Spinal cord (tissue), 10 donors: ENCODE data around the gene TMEM269. TPM values are rescaled to one million over a fixed set of nuclear protein-coding genes. Genes with fewer than 3 reads are reported as not detected.
"Not testable (repeated sequence)": the region's sequence is repeated elsewhere in the genome, so short reads cannot be mapped to it uniquely, and the experiment has no call there.

ENCODE experiments used
- DNase-seq, 6 donors: peaks; one replicate each; pipeline versions ENCODE4 v3.0.0 to v3.0.0-alpha.2; 2013 to 2015; ENCODE audit warnings: low spot score in 6 of 6, low read depth in 4 of 6
- H3K27ac ChIP-seq: one replicate; pipeline ENCODE4 v1.5.1; 2013; ENCODE audit warnings: low read depth, low read length, control low read depth
- H3K27me3 ChIP-seq: one replicate; pipeline ENCODE4 v1.6.1; 2013; ENCODE audit warnings: low read length; ENCODE audit not compliant: control insufficient read depth, insufficient read depth
- H3K36me3 ChIP-seq: one replicate; pipeline ENCODE4 v1.6.1; 2013; ENCODE audit warnings: low read length; ENCODE audit not compliant: control insufficient read depth, insufficient read depth
- H3K4me1 ChIP-seq: one replicate; pipeline ENCODE4 v1.6.1; 2013; ENCODE audit warnings: low read length; ENCODE audit not compliant: control insufficient read depth, insufficient read depth
- H3K4me3 ChIP-seq: one replicate; pipeline ENCODE4 v1.5.1; 2013; ENCODE audit warnings: low read depth, low read length, control low read depth
- H3K9me3 ChIP-seq: one replicate; pipeline ENCODE4 v1.6.1; 2013; ENCODE audit warnings: low read length; ENCODE audit not compliant: control insufficient read depth, insufficient read depth
- WGBS: methylation state at CpG from one replicate; pipeline ENCODE4 v1.1.5; 2013; ENCODE audit warnings: missing lambda C conversion rate; ENCODE audit not compliant: insufficient coverage; 5-methylcytosine and 5-hydroxymethylcytosine counted together
- polyA plus RNA-seq, 2 donors: library from polyadenylated mRNA; unstranded; fragments of 120-200 nt; gene quantifications; one replicate each; pipeline ENCODE4 v1.2.1, GENCODE V29; 2013; ENCODE audit not compliant: insufficient read length in 2 of 2
- total RNA-seq, 2 donors: library from RNA; depleted of rRNA in 1 of 2; stranded (reverse); fragments of 120-200 nt in 1 of 2; fragments of >200 nt in 1 of 2; gene quantifications; one replicate each; pipeline versions ENCODE4 v1.2.3 to v1.2.4, GENCODE V29; 2013 to 2014
- donor health status: healthy.

The TMEM269 gene
- total and polyA plus RNA-seq, 4 donors, result 0.11 to 1.6 (median 0.81) TPM

- Histone ChIP-seq H3K27ac (no peak overlapping the region), H3K4me1 (peaks cover 20% of the 10 kb centered on the region), H3K4me3 (no peak overlapping the region), H3K9me3 (no peaks in the 10 kb centered on the region), H3K27me3 (no peaks in the 10 kb centered on the region), H3K36me3 (peaks cover 4% of the 10 kb centered on the region)
- peak in 1 of 6 donors; percentile 16 for DNase-seq
- WGBS, result 69% methylated on average over 2 of the region's 5 CpGs
Measured at GRCh38 chr1:42786097-42786496, 1.3 kb downstream of the TMEM269 start.

- H3K4me1 ChIP-seq, result peaks cover 20% of the 10 kb centered on the region
- H3K4me3 ChIP-seq, result no peak overlapping the region
- H3K36me3 ChIP-seq, result peaks cover 4% of the 10 kb centered on the region
- DNase-seq, result no peak
- 100% methylated on average over 1 of the region's 1 CpG for WGBS
- no peaks in the 10 kb centered on the region for H3K9me3 ChIP-seq
- H3K27ac ChIP-seq, result no peak overlapping the region
- H3K27me3 ChIP-seq, result no peaks in the 10 kb centered on the region
Measured at GRCh38 chr1:42788021-42788420, 3.2 kb downstream of the TMEM269 start.

GRCh38 chr1:42793824-42794223, 9.0 kb downstream of the TMEM269 start:
- 95% methylated on average over 2 of the region's 2 CpGs for WGBS
- DNase-seq, result no peak
- Histone ChIP-seq H3K4me1 (no peaks in the 10 kb centered on the region), H3K27me3 (no peaks in the 10 kb centered on the region), H3K4me3 (no peak overlapping the region), H3K9me3 (no peaks in the 10 kb centered on the region), H3K27ac (no peak overlapping the region), H3K36me3 (no peaks in the 10 kb centered on the region)

GRCh38 chr1:42797414-42797813, 12.6 kb downstream of the TMEM269 start:
- H3K4me3 ChIP-seq, result no peak overlapping the region
- no peaks in the 10 kb centered on the region for H3K4me1 ChIP-seq
- no peaks in the 10 kb centered on the region for H3K27me3 ChIP-seq
- WGBS, result no CpG with 5 or more reads among the region's 3 CpGs
- DNase-seq, result no peak
- H3K36me3 ChIP-seq, result no peaks in the 10 kb centered on the region
- no peak overlapping the region for H3K27ac ChIP-seq
- no peaks in the 10 kb centered on the region for H3K9me3 ChIP-seq

GRCh38 chr1:42797979-42798378, 13.2 kb downstream of the TMEM269 start:
- 75% methylated on average over 5 of the region's 5 CpGs for WGBS
- H3K27me3 ChIP-seq, result no peaks in the 10 kb centered on the region
- H3K4me1 ChIP-seq, result no peaks in the 10 kb centered on the region
- no peak overlapping the region for H3K27ac ChIP-seq
- H3K4me3 ChIP-seq, result no peak overlapping the region
- H3K36me3 ChIP-seq, result no peaks in the 10 kb centered on the region
- H3K9me3 ChIP-seq, result no peaks in the 10 kb centered on the region
- DNase-seq, result no peak

GRCh38 chr1:42801832-42802473, 17.2 kb downstream of the TMEM269 start:
- Histone ChIP-seq H3K27ac (no peak overlapping the region), H3K4me3 (no peak overlapping the region), H3K27me3 (no peaks in the 10 kb centered on the region), H3K9me3 (no peaks in the 10 kb centered on the region), H3K36me3 (peaks cover 3% of the 10 kb centered on the region), H3K4me1 (no peaks in the 10 kb centered on the region)
- no peak for DNase-seq
- 100% methylated on average over 2 of the region's 8 CpGs for WGBS

DNA sequence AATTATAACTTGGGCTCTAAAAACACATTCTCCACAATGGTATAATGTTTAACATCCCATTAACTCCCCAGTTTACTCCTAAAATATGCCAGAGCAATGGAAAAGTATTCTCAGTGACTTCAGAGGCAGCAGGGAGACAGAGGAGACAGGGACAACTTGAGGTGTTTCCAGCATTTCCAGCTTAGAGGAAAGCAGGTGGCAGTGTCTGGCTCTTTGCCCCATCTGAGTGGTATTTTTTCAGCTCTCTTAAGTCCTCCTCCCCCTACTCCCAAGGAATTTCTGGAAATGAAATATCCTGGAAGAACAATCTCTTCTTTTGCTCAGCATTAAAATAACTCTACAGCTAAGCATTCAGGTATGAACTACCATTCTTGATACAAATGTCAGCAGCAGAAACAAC, 21.4 kb downstream of the TMEM269 start:
- no peak overlapping the region for H3K27ac ChIP-seq
- peaks cover 5% of the 10 kb centered on the region for H3K36me3 ChIP-seq
- no peaks in the 10 kb centered on the region for H3K27me3 ChIP-seq
- H3K9me3 ChIP-seq, result no peaks in the 10 kb centered on the region
- no peaks in the 10 kb centered on the region for H3K4me1 ChIP-seq
- H3K4me3 ChIP-seq, result no peak overlapping the region
- peak in 1 of 6 donors; percentile 46 for DNase-seq

- WGBS, result 94% methylated on average over 2 of the region's 5 CpGs
- Histone ChIP-seq H3K27me3 (no peaks in the 10 kb centered on the region), H3K4me3 (no peak overlapping the region), H3K4me1 (no peaks in the 10 kb centered on the region), H3K9me3 (no peaks in the 10 kb centered on the region), H3K36me3 (peaks cover 5% of the 10 kb centered on the region), H3K27ac (no peak overlapping the region)
- DNase-seq, result no peak
Measured at GRCh38 chr1:42806593-42806992, 21.8 kb downstream of the TMEM269 start.

- H3K27ac ChIP-seq, result no peak overlapping the region
- no peaks in the 10 kb centered on the region for H3K4me1 ChIP-seq
- DNase-seq, result peak in 1 of 6 donors; percentile 40
- H3K4me3 ChIP-seq, result no peak overlapping the region
- H3K9me3 ChIP-seq, result no peaks in the 10 kb centered on the region
- no peaks in the 10 kb centered on the region for H3K27me3 ChIP-seq
- H3K36me3 ChIP-seq, result peaks cover 5% of the 10 kb centered on the region
Measured at GRCh38 chr1:42807056-42807668, 22.4 kb downstream of the TMEM269 start.

DNA sequence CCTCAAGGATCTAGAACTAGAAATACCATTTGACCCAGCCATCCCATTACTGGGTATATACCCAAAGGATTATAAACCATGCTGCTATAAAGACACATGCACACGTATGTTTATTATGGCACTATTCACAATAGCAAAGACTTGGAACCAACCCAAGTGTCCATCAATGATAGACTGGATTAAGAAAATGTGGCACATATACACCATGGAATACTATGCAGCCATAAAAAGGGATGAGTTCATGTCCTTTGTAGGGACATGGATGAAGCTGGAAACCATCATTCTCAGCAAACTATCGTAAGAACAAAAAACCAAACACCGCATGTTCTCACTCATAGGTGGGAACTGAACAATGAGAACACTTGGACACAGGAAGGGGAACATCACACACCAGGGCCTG, 30.0 kb downstream of the TMEM269 start:
- H3K27ac ChIP-seq, H3K27me3 ChIP-seq, H3K4me1 ChIP-seq, H3K9me3 ChIP-seq, H3K36me3 ChIP-seq, H3K4me3 ChIP-seq, DNase-seq: not testable (repeated sequence)
- no CpG with 5 or more reads among the region's 3 CpGs for WGBS
